Activated CD8-positive, alpha-beta memory T cell treated with anti-CD3 and anti-CD28 coated beads, Interleukin-2, amount 50 U/mL, for 24 hours (primary cell): ENCODE data around the gene SLC25A15.
"Not testable (repeated sequence)": the region's sequence is repeated elsewhere in the genome, so short reads cannot be mapped to it uniquely, and the experiment has no call there.

Experiments
- DNase-seq: peaks from one replicate; pipeline ENCODE4 v3.0.0-alpha.2; 2020; ENCODE audit errors: extremely low read depth

SLC25A15 gene

GRCh38 chr13:40781717-40782116, 7.7 kb upstream of the SLC25A15 start:
- DNase-seq = no peak

GRCh38 chr13:40782971-40783370, 6.4 kb upstream of the SLC25A15 start:
- not testable (repeated sequence) for DNase-seq

- DNase-seq = no peak
These were observed 4.9 kb upstream of the SLC25A15 start for GRCh38 chr13:40784540-40784939.

GRCh38 chr13:40786568-40786996, 2.8 kb upstream of the SLC25A15 start:
- DNase-seq = no peak

- no peak for DNase-seq
These were observed 2.3 kb upstream of the SLC25A15 start for GRCh38 chr13:40787062-40787461.

- not testable (repeated sequence) for DNase-seq
These were observed 704 bp upstream of the SLC25A15 start for GRCh38 chr13:40788540-40789274.

- DNase-seq = no peak
These were observed 774 bp downstream of the SLC25A15 start for GRCh38 chr13:40790154-40790616.

GRCh38 chr13:40792284-40793051, 3.1 kb downstream of the SLC25A15 start:
- no peak for DNase-seq

GRCh38 chr13:40793339-40793738, 3.9 kb downstream of the SLC25A15 start:
- DNase-seq = no peak

GRCh38 chr13:40794414-40795368, 5.3 kb downstream of the SLC25A15 start:
- no peak for DNase-seq

GRCh38 chr13:40796649-40797048, 7.2 kb downstream of the SLC25A15 start:
- no peak for DNase-seq

GRCh38 chr13:40798380-40798779, 9.0 kb downstream of the SLC25A15 start:
- DNase-seq = no peak

- no peak for DNase-seq
These were observed 10.1 kb downstream of the SLC25A15 start for GRCh38 chr13:40799508-40799907.

GRCh38 chr13:40800559-40800958, 11.1 kb downstream of the SLC25A15 start:
- DNase-seq = no peak

GRCh38 chr13:40801255-40802217, 12.1 kb downstream of the SLC25A15 start:
- no peak for DNase-seq

- DNase-seq = no peak
These were observed 13.9 kb downstream of the SLC25A15 start for GRCh38 chr13:40803316-40803715.

GRCh38 chr13:40806241-40806640, 16.8 kb downstream of the SLC25A15 start:
- no peak for DNase-seq

- no peak for DNase-seq
These were observed 20.1 kb downstream of the SLC25A15 start for GRCh38 chr13:40809471-40809870.

GRCh38 chr13:40812102-40812501, 22.7 kb downstream of the SLC25A15 start:
- DNase-seq = no peak

- no peak for DNase-seq
These were observed 23.5 kb downstream of the SLC25A15 start for GRCh38 chr13:40812724-40813445.
